Gastrocnemius medialis (tissue), 4 donors: Measurements from ENCODE around the gene PCDHGB2.

Experiments
- POLR2A ChIP-seq, 2 donors: fragments of 450-650 bp; IDR thresholded peaks; one replicate each; pipeline ENCODE4 v1.6.1; 2017; ENCODE audit warnings: antibody characterized with exemption in 2 of 2, mild to moderate bottlenecking in 2 of 2, moderate library complexity in 2 of 2
- TF ChIP-seq, protein P1 (sequence below), 5 experiments: fragments of 450-650 bp in 3 of 5; fragments of 200-600 bp in 2 of 5; sonication (generic) in 2 of 5; IDR thresholded peaks in 4 of 5; conservative IDR thresholded peaks in 1 of 5; 1 replicate in 4 of 5; 2 replicates in 1 of 5; pipeline ENCODE4 v1.5.1; 2016 to 2019; ENCODE audit warnings: antibody characterized with exemption in 5 of 5, mild to moderate bottlenecking in 3 of 5, moderate library complexity in 3 of 5

- no peak for TF ChIP-seq POLR2A (IDR thresholded peaks at IDR 0.05)
- TF ChIP-seq, protein P1, sequence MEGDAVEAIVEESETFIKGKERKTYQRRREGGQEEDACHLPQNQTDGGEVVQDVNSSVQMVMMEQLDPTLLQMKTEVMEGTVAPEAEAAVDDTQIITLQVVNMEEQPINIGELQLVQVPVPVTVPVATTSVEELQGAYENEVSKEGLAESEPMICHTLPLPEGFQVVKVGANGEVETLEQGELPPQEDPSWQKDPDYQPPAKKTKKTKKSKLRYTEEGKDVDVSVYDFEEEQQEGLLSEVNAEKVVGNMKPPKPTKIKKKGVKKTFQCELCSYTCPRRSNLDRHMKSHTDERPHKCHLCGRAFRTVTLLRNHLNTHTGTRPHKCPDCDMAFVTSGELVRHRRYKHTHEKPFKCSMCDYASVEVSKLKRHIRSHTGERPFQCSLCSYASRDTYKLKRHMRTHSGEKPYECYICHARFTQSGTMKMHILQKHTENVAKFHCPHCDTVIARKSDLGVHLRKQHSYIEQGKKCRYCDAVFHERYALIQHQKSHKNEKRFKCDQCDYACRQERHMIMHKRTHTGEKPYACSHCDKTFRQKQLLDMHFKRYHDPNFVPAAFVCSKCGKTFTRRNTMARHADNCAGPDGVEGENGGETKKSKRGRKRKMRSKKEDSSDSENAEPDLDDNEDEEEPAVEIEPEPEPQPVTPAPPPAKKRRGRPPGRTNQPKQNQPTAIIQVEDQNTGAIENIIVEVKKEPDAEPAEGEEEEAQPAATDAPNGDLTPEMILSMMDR (IDR thresholded peaks at IDR 0.05 in 4 of 5, conservative IDR thresholded peaks at IDR 0.05 in 1 of 5), result no peak
Measured at GRCh38 chr5:141409598-141410306, 50.0 kb downstream of the PCDHGB2 start.
